HCT116 (cell line): ENCODE measurements around the gene WNK3. TPM values are rescaled to one million over a fixed set of nuclear protein-coding genes. Genes with fewer than 3 reads are reported as not detected.

Experiments used
- ATAC-seq: fragments of 200-7000 bp; cut with Tn5 transposase; 2 replicates; pipeline ENCODE4 v1.9.1; 2020; ENCODE audit warnings: mild to moderate bottlenecking, moderate library complexity
- BruUV-seq: library from RNA; stranded (reverse); fragments of 400-500 nt; replicated peaks from 2 replicates; lab custom pipeline; 2021; lab: Mats Ljungman, UMichigan
- CTCF ChIA-PET: fragments of 300-600 bp; sonication (Branson Sonifier 250); formaldehyde crosslinking; loops from one replicate; lab custom pipeline; 2021; ENCODE audit warnings: antibody characterized with exemption; lab: Charles Lee
- POLR2A ChIA-PET: fragments of 300-600, 350-600 bp; sonication (Branson Sonifier 250); formaldehyde crosslinking; loops from one replicate; lab custom pipeline; 2021; ENCODE audit warnings: antibody characterized with exemption; lab: Charles Lee
- RAD21 ChIA-PET, 2 experiments: fragments of 300-600 bp; sonication (Branson Sonifier 250); formaldehyde crosslinking; loops; one replicate each; lab custom pipeline; 2023; ENCODE audit warnings: low total read pairs in 2 of 2; ENCODE audit not compliant: uncharacterized antibody in 2 of 2, unreplicated experiment in 2 of 2, low non-redundant PET in 1 of 2; lab: Charles Lee
- DNase-seq: peaks from one replicate; pipeline ENCODE4 v3.0.0-alpha.2; 2010; ENCODE audit warnings: low read depth, low spot score
- H2AFZ ChIP-seq: fragments of 200-600 bp; shearing (Covaris generic), sonication (generic); 2 replicates; pipeline ENCODE4 v1.6.1; 2017; ENCODE audit warnings: low read depth, mixed run types, mixed read lengths, antibody characterized with exemption, low read length; ENCODE audit not compliant: poor library complexity, severe bottlenecking
- H3K27ac ChIP-seq: 2 replicates; pipeline ENCODE4 v1.5.1; 2012; ENCODE audit warnings: low read depth, low read length
- H3K27me3 ChIP-seq: fragments of 200-600 bp; sonication (generic); 2 replicates; pipeline ENCODE4 v1.6.1; 2016; ENCODE audit warnings: mixed run types, low read length, mixed read lengths; ENCODE audit not compliant: insufficient read depth
- H3K36me3 ChIP-seq, 2 experiments: fragments of 200-500 bp in 1 of 2; fragments of 200-600 bp in 1 of 2; sonication (Bioruptor generic) in 1 of 2; sonication (generic) in 1 of 2; 2 replicates each; pipeline versions ENCODE4 v1.5.1 to v1.6.1; 2014 to 2016; ENCODE audit warnings: low read length in 2 of 2, inconsistent platforms in 1 of 2, mixed read lengths in 1 of 2, mixed run types in 1 of 2; ENCODE audit not compliant: insufficient read depth in 2 of 2, control insufficient read depth in 1 of 2
- H3K4me1 ChIP-seq, 2 experiments: fragments of 200-600 bp in 1 of 2; sonication (generic) in 1 of 2; 2 replicates each; pipeline versions ENCODE4 v1.5.1 to v1.6.1; 2012 to 2017; ENCODE audit warnings: low read length in 2 of 2, inconsistent platforms in 1 of 2, mild to moderate bottlenecking in 1 of 2, mixed read lengths in 1 of 2, mixed run types in 1 of 2, moderate library complexity in 1 of 2; ENCODE audit not compliant: insufficient read depth in 2 of 2, control insufficient read depth in 1 of 2
- H3K4me2 ChIP-seq: fragments of 200-600 bp; sonication (generic); 2 replicates; pipeline ENCODE4 v1.6.1; 2017; ENCODE audit warnings: mixed run types, low read length, mixed read lengths
- H3K4me3 ChIP-seq, 2 experiments: fragments of 200-600 bp in 1 of 2; sonication (generic) in 1 of 2; replicated peaks in 1 of 2; 2 replicates each; pipeline ENCODE4 v1.5.1; 2011 to 2016; ENCODE audit warnings: low read length in 2 of 2, control low read depth in 1 of 2, low read depth in 1 of 2, mild to moderate bottlenecking in 1 of 2, mixed read lengths in 1 of 2, mixed run types in 1 of 2
- H3K79me2 ChIP-seq: fragments of 200-600 bp; sonication (generic); 2 replicates; pipeline ENCODE4 v1.6.1; 2017; ENCODE audit warnings: mild to moderate bottlenecking, mixed run types, low read length, moderate library complexity, mixed read lengths; ENCODE audit not compliant: insufficient read depth
- H3K9ac ChIP-seq: fragments of 200-600 bp; sonication (generic); 2 replicates; pipeline ENCODE4 v1.6.1; 2016; ENCODE audit warnings: low read length, mixed read lengths
- H3K9me2 ChIP-seq: fragments of 200-600 bp; sonication (generic), shearing (Covaris generic); 2 replicates; pipeline ENCODE4 v1.6.1; 2017; ENCODE audit warnings: mixed run types, mild to moderate bottlenecking, moderate library complexity; ENCODE audit not compliant: insufficient read depth
- H3K9me3 ChIP-seq, 2 experiments: fragments of 200-500 bp in 1 of 2; fragments of 200-600 bp in 1 of 2; sonication (Bioruptor generic) in 1 of 2; sonication (generic) in 1 of 2; 2 replicates each; pipeline ENCODE4 v1.6.1; 2014 to 2017; ENCODE audit warnings: low read length in 2 of 2, mixed read lengths in 2 of 2, inconsistent platforms in 1 of 2, low read depth in 1 of 2, mild to moderate bottlenecking in 1 of 2, mixed run types in 1 of 2, moderate library complexity in 1 of 2; ENCODE audit not compliant: control insufficient read depth in 1 of 2, insufficient read depth in 1 of 2
- H4K20me1 ChIP-seq: fragments of 200-600 bp; sonication (generic), shearing (Covaris generic); 2 replicates; pipeline ENCODE4 v1.6.1; 2017; ENCODE audit warnings: mixed run types, mild to moderate bottlenecking, moderate library complexity; ENCODE audit not compliant: insufficient read depth
- CBX3 ChIP-seq: IDR thresholded peaks from 2 replicates; pipeline ENCODE4 v1.6.1; 2012; ENCODE audit warnings: low read depth
- CEBPB ChIP-seq: IDR thresholded peaks from 2 replicates; pipeline ENCODE4 v1.6.1; 2012; ENCODE audit warnings: low read depth
- EZH2 ChIP-seq: fragments of 200-600 bp; sonication (generic); IDR thresholded peaks from 2 replicates; pipeline ENCODE4 v1.6.1; 2017; ENCODE audit warnings: antibody characterized with exemption, mixed run types
- EZH2phosphoT487 ChIP-seq: fragments of 200-600 bp; IDR thresholded peaks from 2 replicates; pipeline ENCODE4 v1.6.1; 2018; ENCODE audit warnings: antibody characterized with exemption, borderline replicate concordance
- JUND ChIP-seq: IDR thresholded peaks from 2 replicates; pipeline ENCODE4 v1.6.1; 2012
- POLR2A ChIP-seq: IDR thresholded peaks from 2 replicates; pipeline ENCODE4 v1.7.0; 2011; ENCODE audit warnings: borderline replicate concordance; ENCODE audit not compliant: insufficient read depth, insufficient read length; ENCODE audit errors: extremely low read depth
- RAD21 ChIP-seq: IDR thresholded peaks from 2 replicates; pipeline ENCODE4 v1.6.1; 2012; ENCODE audit warnings: low read depth, mild to moderate bottlenecking
- SIN3A ChIP-seq: IDR thresholded peaks from 2 replicates; pipeline ENCODE4 v1.6.1; 2012; ENCODE audit warnings: low read depth
- SRF ChIP-seq: IDR thresholded peaks from 2 replicates; pipeline ENCODE4 v1.6.1; 2012; ENCODE audit warnings: low read depth
- ZFX ChIP-seq: fragments of 450-650 bp; IDR thresholded peaks from 2 replicates; pipeline ENCODE4 v1.6.1; 2017
- ZNF274 ChIP-seq: fragments of 200-500 bp; sonication (Bioruptor generic); IDR thresholded peaks from 2 replicates; pipeline ENCODE4 v1.6.1; 2014; ENCODE audit warnings: mild to moderate bottlenecking, low read depth, low read length, inconsistent platforms
- intact Hi-C: fragments of 100-400 bp; cut with micrococcal nuclease; formaldehyde crosslinking; loops from 2 replicates; pipeline ENCODE4 v1.10.0; 2022
- total RNA-seq: library from RNA; stranded (reverse); gene quantifications from one replicate; pipeline ENCODE4 v1.2.1, GENCODE V29; 2021; ENCODE audit not compliant: unreplicated experiment
- TF ChIP-seq, protein P1 (sequence below): IDR thresholded peaks from 2 replicates; pipeline ENCODE4 v1.6.1; 2012
- TF ChIP-seq, protein P2 (sequence below): IDR thresholded peaks from 2 replicates; pipeline ENCODE4 v1.6.1; 2012; ENCODE audit warnings: low read depth
- TF ChIP-seq, protein P3 (sequence below): IDR thresholded peaks from 2 replicates; pipeline ENCODE4 v1.6.1; 2012

Gene WNK3
- total RNA-seq, 1 experiment from 2014 or later = 0.05 TPM

DNA sequence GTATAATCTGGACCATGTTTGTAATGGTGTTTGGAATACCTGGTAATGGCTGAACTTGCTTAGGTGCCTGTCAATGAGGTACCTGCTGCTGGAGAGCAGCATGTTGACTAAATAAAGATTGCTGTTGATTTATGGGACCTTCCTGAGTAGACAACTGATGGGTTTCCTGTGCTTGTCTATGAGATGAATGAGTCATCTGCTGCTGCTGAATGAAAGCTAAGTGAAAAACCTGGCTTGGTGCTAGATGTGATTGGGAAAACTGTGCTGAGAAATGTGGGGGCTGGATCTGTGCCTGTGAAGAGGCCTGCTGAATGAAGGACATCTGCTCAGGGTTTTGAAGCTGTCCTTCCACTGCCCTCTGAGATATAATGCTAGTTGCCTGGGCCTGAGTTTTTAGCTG lies 69.6 kb downstream of the WNK3 start:
- ChIA-PET POLR2A (no interaction called here), CTCF (no interaction called here), RAD21 (no interaction called here)
- no peaks in the 10 kb centered on the region for H4K20me1 ChIP-seq
- BruUV-seq = no TSS peak
- H3K27me3 ChIP-seq = no peaks in the 10 kb centered on the region
- H3K36me3 ChIP-seq = no peaks in the 10 kb centered on the region
- DNase-seq (no peak), ATAC-seq (no peak)
- no peak overlapping the region for H3K27ac ChIP-seq
- no peaks in the 10 kb centered on the region for H3K79me2 ChIP-seq
- intact Hi-C loops = no loop called here
- TF ChIP-seq, protein P1, sequence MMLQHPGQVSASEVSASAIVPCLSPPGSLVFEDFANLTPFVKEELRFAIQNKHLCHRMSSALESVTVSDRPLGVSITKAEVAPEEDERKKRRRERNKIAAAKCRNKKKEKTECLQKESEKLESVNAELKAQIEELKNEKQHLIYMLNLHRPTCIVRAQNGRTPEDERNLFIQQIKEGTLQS = no peak
- TF ChIP-seq POLR2A = no peak
- TF ChIP-seq CEBPB = no peak
- TF ChIP-seq EZH2 = no peak
- TF ChIP-seq SRF = no peak
- TF ChIP-seq, protein P2, sequence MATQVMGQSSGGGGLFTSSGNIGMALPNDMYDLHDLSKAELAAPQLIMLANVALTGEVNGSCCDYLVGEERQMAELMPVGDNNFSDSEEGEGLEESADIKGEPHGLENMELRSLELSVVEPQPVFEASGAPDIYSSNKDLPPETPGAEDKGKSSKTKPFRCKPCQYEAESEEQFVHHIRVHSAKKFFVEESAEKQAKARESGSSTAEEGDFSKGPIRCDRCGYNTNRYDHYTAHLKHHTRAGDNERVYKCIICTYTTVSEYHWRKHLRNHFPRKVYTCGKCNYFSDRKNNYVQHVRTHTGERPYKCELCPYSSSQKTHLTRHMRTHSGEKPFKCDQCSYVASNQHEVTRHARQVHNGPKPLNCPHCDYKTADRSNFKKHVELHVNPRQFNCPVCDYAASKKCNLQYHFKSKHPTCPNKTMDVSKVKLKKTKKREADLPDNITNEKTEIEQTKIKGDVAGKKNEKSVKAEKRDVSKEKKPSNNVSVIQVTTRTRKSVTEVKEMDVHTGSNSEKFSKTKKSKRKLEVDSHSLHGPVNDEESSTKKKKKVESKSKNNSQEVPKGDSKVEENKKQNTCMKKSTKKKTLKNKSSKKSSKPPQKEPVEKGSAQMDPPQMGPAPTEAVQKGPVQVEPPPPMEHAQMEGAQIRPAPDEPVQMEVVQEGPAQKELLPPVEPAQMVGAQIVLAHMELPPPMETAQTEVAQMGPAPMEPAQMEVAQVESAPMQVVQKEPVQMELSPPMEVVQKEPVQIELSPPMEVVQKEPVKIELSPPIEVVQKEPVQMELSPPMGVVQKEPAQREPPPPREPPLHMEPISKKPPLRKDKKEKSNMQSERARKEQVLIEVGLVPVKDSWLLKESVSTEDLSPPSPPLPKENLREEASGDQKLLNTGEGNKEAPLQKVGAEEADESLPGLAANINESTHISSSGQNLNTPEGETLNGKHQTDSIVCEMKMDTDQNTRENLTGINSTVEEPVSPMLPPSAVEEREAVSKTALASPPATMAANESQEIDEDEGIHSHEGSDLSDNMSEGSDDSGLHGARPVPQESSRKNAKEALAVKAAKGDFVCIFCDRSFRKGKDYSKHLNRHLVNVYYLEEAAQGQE = no peak
- TF ChIP-seq ZFX = no peak
- no peak for TF ChIP-seq EZH2phosphoT487
- TF ChIP-seq ZNF274 = no peak
- TF ChIP-seq JUND = no peak
- no peak for TF ChIP-seq RAD21
- TF ChIP-seq, protein P3, sequence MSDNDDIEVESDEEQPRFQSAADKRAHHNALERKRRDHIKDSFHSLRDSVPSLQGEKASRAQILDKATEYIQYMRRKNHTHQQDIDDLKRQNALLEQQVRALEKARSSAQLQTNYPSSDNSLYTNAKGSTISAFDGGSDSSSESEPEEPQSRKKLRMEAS = no peak
- TF ChIP-seq CBX3 = no peak
- no peak for TF ChIP-seq SIN3A
- H3K4me1 ChIP-seq = no peaks in the 10 kb centered on the region
- H3K4me3 ChIP-seq = no peak overlapping the region
- no peaks in the 10 kb centered on the region for H3K9me2 ChIP-seq
- H2AFZ ChIP-seq = no peak overlapping the region
- no peak overlapping the region for H3K9ac ChIP-seq
- H3K4me2 ChIP-seq = no peak overlapping the region
- no peaks in the 10 kb centered on the region for H3K9me3 ChIP-seq
